Stimulated activated CD8-positive, alpha-beta memory T cell treated with anti-CD3 and anti-CD28 coated beads, Interleukin-4, amount 100 ng/mL, for 1 hour (primary cell): Measurements from ENCODE around the gene DTNBP1.
"Not testable (repeated sequence)": the region's sequence is repeated elsewhere in the genome, so short reads cannot be mapped to it uniquely, and the experiment has no call there.

Experiments used
- DNase-seq, 2 donors: peaks; one replicate each; pipeline ENCODE4 v3.0.0-alpha.2; 2020; ENCODE audit warnings: low read depth in 2 of 2, low spot score in 1 of 2

Gene DTNBP1

DNA sequence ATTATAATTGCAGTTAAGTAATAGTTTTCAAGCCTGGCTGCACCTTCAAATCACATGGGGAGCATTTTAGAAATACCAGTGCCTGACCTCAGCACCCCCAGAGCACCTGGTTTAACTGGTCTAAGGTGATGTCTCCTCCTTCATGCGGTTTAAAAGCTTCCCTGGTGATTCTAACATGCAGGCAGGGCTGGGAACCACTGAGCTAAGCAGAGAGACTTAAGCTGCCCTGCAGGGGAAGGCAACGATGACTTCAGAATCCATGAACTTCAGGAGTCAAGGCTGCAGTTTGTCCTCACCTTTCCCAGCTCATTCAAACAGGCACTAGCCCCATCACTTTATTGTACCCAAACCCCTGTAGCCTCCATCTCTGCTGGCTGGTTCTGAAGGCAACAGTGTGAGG, 6.1 kb upstream of the DTNBP1 start:
- no peak for DNase-seq

GRCh38 chr6:15666896-15667295, 4.1 kb upstream of the DTNBP1 start:
- DNase-seq, result not testable (repeated sequence)

- no peak for DNase-seq
Observed at GRCh38 chr6:15665237-15665636, 2.4 kb upstream of the DTNBP1 start.

GRCh38 chr6:15663130-15663871, 473 bp upstream of the DTNBP1 start:
- no peak for DNase-seq

- DNase-seq, result no peak
Observed at GRCh38 chr6:15661853-15662325, 939 bp downstream of the DTNBP1 start.

GRCh38 chr6:15659181-15659580, 3.6 kb downstream of the DTNBP1 start:
- DNase-seq, result no peak

DNA sequence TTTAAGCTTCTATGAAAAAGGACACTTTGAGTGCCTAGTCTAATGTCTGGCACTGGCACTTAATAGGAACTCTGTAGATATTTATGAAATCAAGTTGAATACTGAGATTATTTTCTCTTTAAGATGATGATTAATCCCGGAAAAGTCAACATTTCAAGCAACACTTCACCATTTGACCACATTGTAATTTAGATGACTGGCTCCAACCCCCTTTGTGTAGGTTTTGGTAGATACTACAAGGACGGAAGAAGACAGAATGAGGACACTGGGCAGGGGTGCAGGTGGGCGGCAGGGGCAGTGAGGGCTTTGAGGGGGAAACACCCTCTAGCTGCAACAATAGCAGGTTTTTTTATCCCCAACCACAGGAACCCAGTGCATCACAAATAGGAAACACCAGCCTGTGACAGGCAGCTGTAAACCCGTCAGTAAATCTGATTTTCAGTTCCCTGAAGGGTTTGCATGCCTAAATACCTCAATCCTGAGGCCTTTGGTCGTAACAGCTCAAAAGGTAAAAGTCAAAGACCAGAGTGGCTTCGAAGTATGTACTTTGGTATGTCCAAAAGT, 4.6 kb downstream of the DTNBP1 start:
- no peak for DNase-seq

GRCh38 chr6:15657290-15657689, 5.5 kb downstream of the DTNBP1 start:
- DNase-seq, result no peak

DNA sequence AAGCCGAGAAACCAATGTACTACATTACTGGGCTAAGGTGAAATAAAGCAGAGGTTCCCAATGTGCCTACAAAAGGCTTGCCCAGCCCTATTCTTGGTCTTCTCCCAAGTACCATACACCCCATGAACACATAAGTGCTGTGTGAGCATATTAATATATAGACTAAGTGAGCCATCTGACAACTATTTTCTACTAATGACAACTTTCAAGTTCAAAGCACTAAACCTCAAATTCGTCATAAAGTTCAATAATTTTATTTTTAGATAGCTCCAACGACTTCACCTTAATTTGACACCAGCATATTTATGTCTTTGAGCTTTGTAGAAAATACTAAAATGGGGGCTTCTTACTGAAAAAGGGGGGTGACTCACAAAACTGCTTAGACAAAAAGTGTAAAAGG, 6.7 kb downstream of the DTNBP1 start:
- DNase-seq, result no peak

GRCh38 chr6:15654250-15654649, 8.6 kb downstream of the DTNBP1 start:
- DNase-seq, result no peak

DNA sequence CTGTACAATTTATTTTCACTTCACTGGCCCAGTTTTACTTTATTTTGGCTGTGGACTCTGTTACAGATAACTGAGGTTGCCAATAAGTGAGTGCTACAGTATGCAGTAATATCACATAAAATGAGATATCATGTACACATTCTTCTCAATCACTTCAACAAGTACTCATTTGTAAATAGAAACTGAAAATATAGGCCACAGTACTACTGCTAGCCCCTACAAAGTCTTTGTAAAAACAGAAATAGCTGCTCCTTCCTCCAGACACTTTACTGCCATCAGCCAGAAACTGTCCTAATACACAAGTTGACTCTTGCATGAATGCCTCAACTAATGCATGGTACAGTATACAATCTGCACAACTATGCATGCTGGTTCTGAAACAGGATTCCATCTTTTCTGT, 9.2 kb downstream of the DTNBP1 start:
- no peak for DNase-seq

GRCh38 chr6:15650004-15650559, 12.7 kb downstream of the DTNBP1 start:
- DNase-seq, result not testable (repeated sequence)

- no peak for DNase-seq
Observed at GRCh38 chr6:15644904-15645303, 17.9 kb downstream of the DTNBP1 start.

- no peak for DNase-seq
Observed at GRCh38 chr6:15643542-15643941, 19.3 kb downstream of the DTNBP1 start.

DNA sequence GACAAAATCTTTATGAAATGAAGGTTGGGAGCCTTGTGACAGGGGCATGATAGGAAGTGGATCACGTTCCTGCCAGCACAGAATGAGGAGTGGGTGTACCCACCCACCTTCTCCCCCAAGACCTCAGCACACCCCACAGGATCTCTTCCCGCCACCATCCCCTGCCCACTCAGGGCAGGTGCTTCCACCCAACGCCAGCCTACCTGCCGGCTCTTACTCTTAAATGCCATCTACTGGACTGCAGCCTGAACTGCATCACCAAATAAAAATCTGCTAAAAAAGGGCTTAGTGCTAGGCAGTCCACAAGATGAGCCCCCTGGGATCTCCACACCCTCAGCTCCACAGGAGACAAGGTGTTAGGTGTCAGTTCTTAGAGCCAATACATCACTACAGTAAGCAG, 20.6 kb downstream of the DTNBP1 start:
- no peak for DNase-seq

- DNase-seq, result no peak
Observed at GRCh38 chr6:15638373-15638772, 24.5 kb downstream of the DTNBP1 start.

- no peak for DNase-seq
Observed at GRCh38 chr6:15631432-15631831, 31.4 kb downstream of the DTNBP1 start.

- no peak for DNase-seq
Observed at GRCh38 chr6:15630202-15630601, 32.6 kb downstream of the DTNBP1 start.

DNA sequence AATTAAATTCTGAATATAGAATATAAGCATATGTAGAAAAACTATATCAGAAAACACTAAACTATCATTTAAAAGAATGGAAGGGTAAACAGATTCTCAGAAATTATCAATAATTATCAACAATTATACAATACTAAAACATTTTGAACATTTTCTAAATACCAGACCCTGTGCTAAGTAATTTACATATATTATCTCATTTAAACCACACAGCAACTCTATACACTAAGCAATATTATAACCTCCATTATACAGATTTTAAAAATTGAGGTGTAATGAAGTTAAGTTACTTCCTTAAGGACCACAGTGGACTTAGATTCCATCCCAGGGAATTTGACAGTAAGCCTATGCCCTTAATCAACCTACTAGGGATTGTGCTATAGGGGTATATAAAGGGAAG, 33.3 kb downstream of the DTNBP1 start:
- no peak for DNase-seq

GRCh38 chr6:15628499-15629131, 34.2 kb downstream of the DTNBP1 start:
- peak; percentile 6 to 7 for DNase-seq

- DNase-seq, result no peak
Observed at GRCh38 chr6:15627821-15628220, 35.0 kb downstream of the DTNBP1 start.
